ENCODE data around the gene RPL11.

The RPL11 gene

DNA sequence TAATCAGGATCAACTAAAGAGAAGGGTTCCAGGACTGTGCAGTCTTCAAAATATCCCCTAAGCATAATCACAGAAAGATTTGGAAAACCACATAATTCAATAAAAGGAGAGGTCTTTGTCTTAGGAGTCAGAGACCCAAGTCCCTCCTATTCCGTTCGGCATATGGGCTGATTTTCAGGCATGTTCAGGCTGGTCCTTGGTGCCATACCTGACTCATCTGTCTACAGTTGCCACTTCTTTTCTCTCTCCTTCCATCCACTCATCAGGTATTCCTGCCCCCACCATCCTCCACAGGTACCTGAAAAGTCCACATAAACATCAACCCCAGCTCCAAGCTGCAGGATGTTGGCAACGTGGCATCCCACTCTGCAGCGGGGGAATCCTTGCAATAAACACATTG is 29.7 kb upstream of the RPL11 start:
- WGBS, result over 99% methylated on average over 4 of the region's 4 CpGs
- no peak overlapping the region for H2BK120ac ChIP-seq (ENCODE audit: low read depth, low read length)
- H3K14ac ChIP-seq (ENCODE audit: low read length in 2 of 2), result peak overlapping the region in 1 of 2 experiments; percentile 7
- H3K18ac ChIP-seq (ENCODE audit: low read depth in 1 of 2, low read length in 2 of 2), result no peak overlapping the region
- no peaks in the 10 kb centered on the region for H3K4me1 ChIP-seq (ENCODE audit: control insufficient read depth, insufficient read depth, low read depth, low read length)
- H3K4me2 ChIP-seq (ENCODE audit: low read length, poor library complexity, severe bottlenecking), result no peak overlapping the region
- no peak overlapping the region for H2AK5ac ChIP-seq (ENCODE audit: low read length, severe bottlenecking)
- no peak overlapping the region for H2BK5ac ChIP-seq (ENCODE audit: low read depth, low read length, poor library complexity, severe bottlenecking)
- H3K79me1 ChIP-seq (replicated peaks; ENCODE audit: low read length, poor library complexity, severe bottlenecking), result no peaks in the 10 kb centered on the region
- H2AFZ ChIP-seq (ENCODE audit: low read depth, low read length), result no peak overlapping the region
- no peak overlapping the region for H3K4me3 ChIP-seq (ENCODE audit: insufficient read depth in 1 of 2, low read depth in 1 of 2, low read length in 2 of 2)
- H3K36me3 ChIP-seq (ENCODE audit: control insufficient read depth in 1 of 2, insufficient read depth in 2 of 2, low read depth in 1 of 2, low read length in 2 of 2), result no peaks in the 10 kb centered on the region
- no peak overlapping the region for H4K91ac ChIP-seq (ENCODE audit: low read length)
- H3K27me3 ChIP-seq (ENCODE audit: control insufficient read depth in 1 of 2, insufficient read depth in 1 of 2, low read length in 2 of 2), result peaks cover 0 to 9% of the 10 kb centered on the region in 2 experiments
- H3K4ac ChIP-seq (ENCODE audit: low read depth in 1 of 2, low read length in 2 of 2), result no peak overlapping the region
- no peak for DNase-seq
- H3K23ac ChIP-seq (ENCODE audit: low read length in 2 of 2), result no peak overlapping the region
- H3K27ac ChIP-seq (ENCODE audit: low read length, poor library complexity, severe bottlenecking), result no peak overlapping the region
- H2BK12ac ChIP-seq (ENCODE audit: low read length in 2 of 2), result no peak overlapping the region
- H4K8ac ChIP-seq (ENCODE audit: low read length), result no peak overlapping the region
- no peaks in the 10 kb centered on the region for H3K9me3 ChIP-seq (ENCODE audit: control insufficient read depth, low read length)
- no peak overlapping the region for H2BK15ac ChIP-seq (ENCODE audit: low read depth, poor library complexity, severe bottlenecking)
- H3K9ac ChIP-seq (ENCODE audit: low read length), result no peak overlapping the region

GRCh38 chr1:23664837-23665795 is 26.5 kb upstream of the RPL11 start:
- Histone ChIP-seq H3K36me3 (ENCODE audit: control insufficient read depth in 1 of 2, insufficient read depth in 2 of 2, low read depth in 1 of 2, low read length in 2 of 2) (no peaks in the 10 kb centered on the region), H4K8ac (ENCODE audit: low read length) (no peak overlapping the region), H3K4me1 (ENCODE audit: control insufficient read depth, insufficient read depth, low read depth, low read length) (peaks cover 2% of the 10 kb centered on the region), H2BK5ac (ENCODE audit: low read depth, low read length, poor library complexity, severe bottlenecking) (no peak overlapping the region), H4K91ac (ENCODE audit: low read length) (no peak overlapping the region), H2AK5ac (ENCODE audit: low read length, severe bottlenecking) (no peak overlapping the region), H3K14ac (ENCODE audit: low read length in 2 of 2) (no peak overlapping the region), H3K9ac (ENCODE audit: low read length) (no peak overlapping the region), H3K79me1 (replicated peaks; ENCODE audit: low read length, poor library complexity, severe bottlenecking) (no peaks in the 10 kb centered on the region), H2BK120ac (ENCODE audit: low read depth, low read length) (no peak overlapping the region), H2BK15ac (ENCODE audit: low read depth, poor library complexity, severe bottlenecking) (no peak overlapping the region), H3K4me2 (ENCODE audit: low read length, poor library complexity, severe bottlenecking) (no peak overlapping the region), H3K23ac (ENCODE audit: low read length in 2 of 2) (no peak overlapping the region), H3K27me3 (ENCODE audit: control insufficient read depth in 1 of 2, insufficient read depth in 1 of 2, low read length in 2 of 2) (peaks cover 0 to 10% of the 10 kb centered on the region in 2 experiments), H3K4ac (ENCODE audit: low read depth in 1 of 2, low read length in 2 of 2) (peak overlapping the region in 1 of 2 experiments; percentile 75), H3K27ac (ENCODE audit: low read length, poor library complexity, severe bottlenecking) (no peak overlapping the region), H2BK12ac (ENCODE audit: low read length in 2 of 2) (no peak overlapping the region), H3K4me3 (ENCODE audit: insufficient read depth in 1 of 2, low read depth in 1 of 2, low read length in 2 of 2) (no peak overlapping the region), H3K18ac (ENCODE audit: low read depth in 1 of 2, low read length in 2 of 2) (no peak overlapping the region), H3K9me3 (ENCODE audit: control insufficient read depth, low read length) (no peaks in the 10 kb centered on the region), H2AFZ (ENCODE audit: low read depth, low read length) (no peak overlapping the region)
- peak; percentile 51 for DNase-seq
- WGBS, result 63% methylated on average over 11 of the region's 11 CpGs

- 81% methylated on average over 3 of the region's 4 CpGs for WGBS
- no peak overlapping the region for H2BK15ac ChIP-seq (ENCODE audit: low read depth, poor library complexity, severe bottlenecking)
- no peak overlapping the region for H2BK12ac ChIP-seq (ENCODE audit: low read length in 2 of 2)
Observed at GRCh38 chr1:23667411-23667810, 24.2 kb upstream of the RPL11 start.

DNA sequence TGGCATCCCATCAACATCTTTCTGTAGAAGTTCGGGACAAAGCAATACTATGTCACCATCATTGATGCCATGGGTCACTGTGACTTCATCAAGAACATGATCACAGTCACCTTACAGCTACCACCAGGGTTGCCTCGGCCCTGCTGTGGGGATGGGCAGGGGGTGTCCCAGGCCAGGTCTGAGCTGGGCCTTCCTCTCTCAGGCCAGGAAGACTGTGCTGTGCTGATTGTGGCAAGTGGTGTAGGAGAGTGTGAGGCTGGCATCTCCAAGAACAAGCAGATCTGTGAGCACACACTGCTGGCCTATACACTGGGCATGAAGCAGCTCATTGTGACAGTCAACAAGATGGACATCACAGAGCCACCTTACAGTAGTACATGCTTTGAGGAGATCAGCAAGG is 20.9 kb upstream of the RPL11 start:
- Histone ChIP-seq H3K23ac (ENCODE audit: low read length in 2 of 2) (no peak overlapping the region), H3K36me3 (ENCODE audit: control insufficient read depth in 1 of 2, insufficient read depth in 2 of 2, low read depth in 1 of 2, low read length in 2 of 2) (no peaks in the 10 kb centered on the region), H4K8ac (ENCODE audit: low read length) (no peak overlapping the region), H3K18ac (ENCODE audit: low read depth in 1 of 2, low read length in 2 of 2) (no peak overlapping the region), H2AFZ (ENCODE audit: low read depth, low read length) (no peak overlapping the region), H4K91ac (ENCODE audit: low read length) (no peak overlapping the region), H3K14ac (ENCODE audit: low read length in 2 of 2) (no peak overlapping the region), H3K4ac (ENCODE audit: low read depth in 1 of 2, low read length in 2 of 2) (no peak overlapping the region), H3K9ac (ENCODE audit: low read length) (no peak overlapping the region), H3K4me2 (ENCODE audit: low read length, poor library complexity, severe bottlenecking) (no peak overlapping the region), H2BK12ac (ENCODE audit: low read length in 2 of 2) (no peak overlapping the region), H3K4me1 (ENCODE audit: control insufficient read depth, insufficient read depth, low read depth, low read length) (peaks cover 2% of the 10 kb centered on the region), H2AK5ac (ENCODE audit: low read length, severe bottlenecking) (no peak overlapping the region), H3K27ac (ENCODE audit: low read length, poor library complexity, severe bottlenecking) (no peak overlapping the region), H3K4me3 (ENCODE audit: insufficient read depth in 1 of 2, low read depth in 1 of 2, low read length in 2 of 2) (no peak overlapping the region), H2BK120ac (ENCODE audit: low read depth, low read length) (no peak overlapping the region), H2BK5ac (ENCODE audit: low read depth, low read length, poor library complexity, severe bottlenecking) (no peak overlapping the region), H3K79me1 (replicated peaks; ENCODE audit: low read length, poor library complexity, severe bottlenecking) (no peaks in the 10 kb centered on the region), H2BK15ac (ENCODE audit: low read depth, poor library complexity, severe bottlenecking) (no peak overlapping the region), H3K27me3 (ENCODE audit: control insufficient read depth in 1 of 2, insufficient read depth in 1 of 2, low read length in 2 of 2) (peaks cover 9 to 13% of the 10 kb centered on the region in 2 experiments), H3K9me3 (ENCODE audit: control insufficient read depth, low read length) (no peaks in the 10 kb centered on the region)
- no peak for DNase-seq
- 98% methylated on average over 2 of the region's 2 CpGs for WGBS

More at GRCh38 chr1:23667411-23667810, 24.2 kb upstream of the RPL11 start:
- no peak overlapping the region for H3K27ac ChIP-seq (ENCODE audit: low read length, poor library complexity, severe bottlenecking)
- H2AFZ ChIP-seq (ENCODE audit: low read depth, low read length), result no peak overlapping the region
- no peak overlapping the region for H3K4me3 ChIP-seq (ENCODE audit: insufficient read depth in 1 of 2, low read depth in 1 of 2, low read length in 2 of 2)
- H3K4me2 ChIP-seq (ENCODE audit: low read length, poor library complexity, severe bottlenecking), result no peak overlapping the region
- no peak overlapping the region for H3K14ac ChIP-seq (ENCODE audit: low read length in 2 of 2)
- no peaks in the 10 kb centered on the region for H3K79me1 ChIP-seq (replicated peaks; ENCODE audit: low read length, poor library complexity, severe bottlenecking)
- no peaks in the 10 kb centered on the region for H3K9me3 ChIP-seq (ENCODE audit: control insufficient read depth, low read length)
- no peak overlapping the region for H4K91ac ChIP-seq (ENCODE audit: low read length)
- H3K4me1 ChIP-seq (ENCODE audit: control insufficient read depth, insufficient read depth, low read depth, low read length), result peaks cover 2% of the 10 kb centered on the region
- no peak overlapping the region for H3K9ac ChIP-seq (ENCODE audit: low read length)
- no peak overlapping the region for H4K8ac ChIP-seq (ENCODE audit: low read length)
- no peak overlapping the region for H3K23ac ChIP-seq (ENCODE audit: low read length in 2 of 2)
- H2BK5ac ChIP-seq (ENCODE audit: low read depth, low read length, poor library complexity, severe bottlenecking), result no peak overlapping the region
- peak; percentile 35 for DNase-seq
- H3K18ac ChIP-seq (ENCODE audit: low read depth in 1 of 2, low read length in 2 of 2), result no peak overlapping the region
- no peak overlapping the region for H2BK120ac ChIP-seq (ENCODE audit: low read depth, low read length)
- peaks cover 9 to 13% of the 10 kb centered on the region in 2 experiments for H3K27me3 ChIP-seq (ENCODE audit: control insufficient read depth in 1 of 2, insufficient read depth in 1 of 2, low read length in 2 of 2)
- H3K4ac ChIP-seq (ENCODE audit: low read depth in 1 of 2, low read length in 2 of 2), result no peak overlapping the region
- H2AK5ac ChIP-seq (ENCODE audit: low read length, severe bottlenecking), result no peak overlapping the region
- no peaks in the 10 kb centered on the region for H3K36me3 ChIP-seq (ENCODE audit: control insufficient read depth in 1 of 2, insufficient read depth in 2 of 2, low read depth in 1 of 2, low read length in 2 of 2)
